K562 (cell line): ENCODE results near the gene CCDC97. TPM values are rescaled to one million over a fixed set of nuclear protein-coding genes. Genes with fewer than 3 reads are reported as not detected.

Experiments used
- ATF7 ChIP-seq: fragments of 450-650 bp; IDR thresholded peaks from 2 replicates; pipeline ENCODE4 v1.7.1; 2014; ENCODE audit warnings: mild to moderate bottlenecking, moderate library complexity
- ETV6 ChIP-seq, 3 experiments: fragments of 150-350 bp in 1 of 3; sonication (generic) in 1 of 3; formaldehyde crosslinking in 1 of 3; IDR thresholded peaks; 2 replicates each; pipeline versions ENCODE4 v1.6.1 to v1.8.0; 2014 to 2022; ENCODE audit warnings: borderline replicate concordance in 2 of 3, low read depth in 2 of 3, antibody characterized with exemption in 1 of 3, low read length in 1 of 3, mild to moderate bottlenecking in 1 of 3, missing genetic modification reagents in 1 of 3
- FOXA3 ChIP-seq, 2 experiments: fragments of 450-650 bp in 1 of 2; sonication (generic) in 1 of 2; formaldehyde crosslinking; IDR thresholded peaks in 1 of 2; conservative IDR thresholded peaks in 1 of 2; 2 replicates each; pipeline versions ENCODE4 v1.4.0 to v1.8.0; 2020 to 2022; ENCODE audit warnings: mild to moderate bottlenecking in 2 of 2, missing genetic modification reagents in 1 of 2
- RBFOX2 ChIP-seq: fragments of 200-400 bp; formaldehyde crosslinking; IDR thresholded peaks from 2 replicates; pipeline ENCODE4 v1.6.1; 2017; ENCODE audit warnings: low read depth, mild to moderate bottlenecking, low read length, moderate library complexity
- RBM25 ChIP-seq: fragments of 200-400 bp; formaldehyde crosslinking; IDR thresholded peaks from 2 replicates; pipeline ENCODE4 v1.6.1; 2018; ENCODE audit warnings: low read length, low read depth, moderate library complexity; ENCODE audit not compliant: severe bottlenecking
- RCOR1 ChIP-seq, 2 experiments: IDR thresholded peaks; 2 replicates each; pipeline ENCODE4 v1.6.1; 2012; ENCODE audit warnings: low read depth in 2 of 2, low read length in 2 of 2, borderline replicate concordance in 1 of 2, improper control_type of control experiment in 1 of 2
- SMARCE1 ChIP-seq: fragments of 450-650 bp; IDR thresholded peaks from 2 replicates; pipeline ENCODE4 v1.7.1; 2016; ENCODE audit warnings: mild to moderate bottlenecking
- YBX1 ChIP-seq: fragments of 450-650 bp; IDR thresholded peaks from 2 replicates; pipeline ENCODE4 v1.7.1; 2016; ENCODE audit warnings: mild to moderate bottlenecking
- ZFP36 ChIP-seq: fragments of 150-350 bp; IDR thresholded peaks from 2 replicates; pipeline ENCODE4 v1.6.1; 2018; ENCODE audit warnings: low read length, low read depth; ENCODE audit not compliant: partially characterized antibody
- polyA plus RNA-seq, 8 experiments: library from polyadenylated mRNA; depleted of rRNA in 4 of 8; stranded (reverse) in 5 of 8; unstranded in 3 of 8; fragments of >200 nt; fragmentation: Nextera tagmentation in 2 of 8; fragmentation: Illumina TruSeq in 1 of 8; extraction: Ambion mirVana in 2 of 8; extraction: Trizol in 1 of 8; gene quantifications; 2 replicates each; pipeline versions ENCODE4 v1.2.1 to v1.2.3, GENCODE V29; 2011 to 2014; ENCODE audit warnings: inconsistent platforms in 1 of 8, missing spikeins in 1 of 8
- total RNA-seq, 7 experiments: library from RNA; depleted of rRNA in 6 of 7; stranded (reverse); fragments of >200 nt in 6 of 7; fragmentation: Illumina TruSeq in 2 of 7; extraction: Trizol in 2 of 7; gene quantifications; 2 replicates each; pipeline versions ENCODE4 v1.2.1 to v1.2.3, GENCODE V29; 2011 to 2021; ENCODE audit warnings: low replicate concordance in 1 of 7
- TF ChIP-seq, protein P1 (sequence below): fragments of 450-650 bp; IDR thresholded peaks from 2 replicates; pipeline ENCODE4 v1.6.1; 2016; ENCODE audit warnings: mild to moderate bottlenecking, moderate library complexity
- TF ChIP-seq, protein P2 (sequence below), 2 experiments: IDR thresholded peaks in 1 of 2; conservative IDR thresholded peaks in 1 of 2; 2 replicates each; pipeline ENCODE4 v1.6.1; 2016; ENCODE audit warnings: low read depth in 2 of 2, mild to moderate bottlenecking in 1 of 2, missing compliant biosample characterization in 1 of 2, missing genetic modification characterization in 1 of 2, moderate library complexity in 1 of 2

The CCDC97 gene
- total and polyA plus RNA-seq, 9 of the 15 experiments (the other 6 are each of a cell fraction or from before 2014, with no cell fraction given) = 0.60 to 16.5 (median 7.0) TPM

DNA sequence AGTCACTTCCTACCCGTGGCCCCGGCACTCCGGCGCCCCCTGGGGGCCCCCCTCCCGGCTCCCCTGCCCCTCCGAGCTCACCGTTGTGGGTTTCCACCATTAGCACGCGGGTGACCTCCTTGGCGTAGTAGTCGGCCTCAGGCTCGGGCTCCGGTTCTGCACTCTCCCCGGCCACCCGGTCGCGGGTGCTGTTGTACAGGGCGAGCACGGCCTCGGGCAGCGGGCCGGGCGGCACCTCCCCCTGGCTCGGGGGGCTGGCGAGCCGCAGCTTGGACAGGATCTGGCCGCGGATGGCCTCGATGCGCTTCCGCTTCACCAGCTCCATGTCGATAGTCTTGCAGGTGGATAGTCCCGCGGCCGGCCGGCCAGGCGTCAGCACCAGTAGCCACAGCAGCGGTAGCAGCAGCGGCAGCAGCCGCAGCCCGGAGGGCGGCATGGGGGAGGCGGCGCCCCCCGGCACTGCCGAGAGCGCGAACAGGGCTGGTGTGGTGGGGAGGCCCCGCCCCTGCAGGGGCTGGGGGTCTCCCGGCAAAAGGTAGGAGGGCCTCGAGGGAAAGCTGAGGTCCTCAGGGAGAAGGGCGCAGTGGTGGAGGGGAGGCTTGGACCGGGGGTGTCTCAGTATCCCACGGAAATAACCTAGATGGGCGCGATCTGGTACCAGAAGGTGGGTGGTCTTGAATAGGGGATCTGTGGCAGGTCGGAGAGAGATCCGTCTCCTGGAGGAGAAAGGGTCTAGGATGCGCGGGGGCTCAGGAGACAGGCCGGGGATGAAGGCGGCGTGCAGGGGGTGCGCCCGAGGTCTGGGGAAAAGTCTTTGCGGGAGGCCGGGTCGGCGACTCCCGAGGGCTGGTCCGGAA is 42.9 kb downstream of the CCDC97 start (continued):
- TF ChIP-seq, protein P1, sequence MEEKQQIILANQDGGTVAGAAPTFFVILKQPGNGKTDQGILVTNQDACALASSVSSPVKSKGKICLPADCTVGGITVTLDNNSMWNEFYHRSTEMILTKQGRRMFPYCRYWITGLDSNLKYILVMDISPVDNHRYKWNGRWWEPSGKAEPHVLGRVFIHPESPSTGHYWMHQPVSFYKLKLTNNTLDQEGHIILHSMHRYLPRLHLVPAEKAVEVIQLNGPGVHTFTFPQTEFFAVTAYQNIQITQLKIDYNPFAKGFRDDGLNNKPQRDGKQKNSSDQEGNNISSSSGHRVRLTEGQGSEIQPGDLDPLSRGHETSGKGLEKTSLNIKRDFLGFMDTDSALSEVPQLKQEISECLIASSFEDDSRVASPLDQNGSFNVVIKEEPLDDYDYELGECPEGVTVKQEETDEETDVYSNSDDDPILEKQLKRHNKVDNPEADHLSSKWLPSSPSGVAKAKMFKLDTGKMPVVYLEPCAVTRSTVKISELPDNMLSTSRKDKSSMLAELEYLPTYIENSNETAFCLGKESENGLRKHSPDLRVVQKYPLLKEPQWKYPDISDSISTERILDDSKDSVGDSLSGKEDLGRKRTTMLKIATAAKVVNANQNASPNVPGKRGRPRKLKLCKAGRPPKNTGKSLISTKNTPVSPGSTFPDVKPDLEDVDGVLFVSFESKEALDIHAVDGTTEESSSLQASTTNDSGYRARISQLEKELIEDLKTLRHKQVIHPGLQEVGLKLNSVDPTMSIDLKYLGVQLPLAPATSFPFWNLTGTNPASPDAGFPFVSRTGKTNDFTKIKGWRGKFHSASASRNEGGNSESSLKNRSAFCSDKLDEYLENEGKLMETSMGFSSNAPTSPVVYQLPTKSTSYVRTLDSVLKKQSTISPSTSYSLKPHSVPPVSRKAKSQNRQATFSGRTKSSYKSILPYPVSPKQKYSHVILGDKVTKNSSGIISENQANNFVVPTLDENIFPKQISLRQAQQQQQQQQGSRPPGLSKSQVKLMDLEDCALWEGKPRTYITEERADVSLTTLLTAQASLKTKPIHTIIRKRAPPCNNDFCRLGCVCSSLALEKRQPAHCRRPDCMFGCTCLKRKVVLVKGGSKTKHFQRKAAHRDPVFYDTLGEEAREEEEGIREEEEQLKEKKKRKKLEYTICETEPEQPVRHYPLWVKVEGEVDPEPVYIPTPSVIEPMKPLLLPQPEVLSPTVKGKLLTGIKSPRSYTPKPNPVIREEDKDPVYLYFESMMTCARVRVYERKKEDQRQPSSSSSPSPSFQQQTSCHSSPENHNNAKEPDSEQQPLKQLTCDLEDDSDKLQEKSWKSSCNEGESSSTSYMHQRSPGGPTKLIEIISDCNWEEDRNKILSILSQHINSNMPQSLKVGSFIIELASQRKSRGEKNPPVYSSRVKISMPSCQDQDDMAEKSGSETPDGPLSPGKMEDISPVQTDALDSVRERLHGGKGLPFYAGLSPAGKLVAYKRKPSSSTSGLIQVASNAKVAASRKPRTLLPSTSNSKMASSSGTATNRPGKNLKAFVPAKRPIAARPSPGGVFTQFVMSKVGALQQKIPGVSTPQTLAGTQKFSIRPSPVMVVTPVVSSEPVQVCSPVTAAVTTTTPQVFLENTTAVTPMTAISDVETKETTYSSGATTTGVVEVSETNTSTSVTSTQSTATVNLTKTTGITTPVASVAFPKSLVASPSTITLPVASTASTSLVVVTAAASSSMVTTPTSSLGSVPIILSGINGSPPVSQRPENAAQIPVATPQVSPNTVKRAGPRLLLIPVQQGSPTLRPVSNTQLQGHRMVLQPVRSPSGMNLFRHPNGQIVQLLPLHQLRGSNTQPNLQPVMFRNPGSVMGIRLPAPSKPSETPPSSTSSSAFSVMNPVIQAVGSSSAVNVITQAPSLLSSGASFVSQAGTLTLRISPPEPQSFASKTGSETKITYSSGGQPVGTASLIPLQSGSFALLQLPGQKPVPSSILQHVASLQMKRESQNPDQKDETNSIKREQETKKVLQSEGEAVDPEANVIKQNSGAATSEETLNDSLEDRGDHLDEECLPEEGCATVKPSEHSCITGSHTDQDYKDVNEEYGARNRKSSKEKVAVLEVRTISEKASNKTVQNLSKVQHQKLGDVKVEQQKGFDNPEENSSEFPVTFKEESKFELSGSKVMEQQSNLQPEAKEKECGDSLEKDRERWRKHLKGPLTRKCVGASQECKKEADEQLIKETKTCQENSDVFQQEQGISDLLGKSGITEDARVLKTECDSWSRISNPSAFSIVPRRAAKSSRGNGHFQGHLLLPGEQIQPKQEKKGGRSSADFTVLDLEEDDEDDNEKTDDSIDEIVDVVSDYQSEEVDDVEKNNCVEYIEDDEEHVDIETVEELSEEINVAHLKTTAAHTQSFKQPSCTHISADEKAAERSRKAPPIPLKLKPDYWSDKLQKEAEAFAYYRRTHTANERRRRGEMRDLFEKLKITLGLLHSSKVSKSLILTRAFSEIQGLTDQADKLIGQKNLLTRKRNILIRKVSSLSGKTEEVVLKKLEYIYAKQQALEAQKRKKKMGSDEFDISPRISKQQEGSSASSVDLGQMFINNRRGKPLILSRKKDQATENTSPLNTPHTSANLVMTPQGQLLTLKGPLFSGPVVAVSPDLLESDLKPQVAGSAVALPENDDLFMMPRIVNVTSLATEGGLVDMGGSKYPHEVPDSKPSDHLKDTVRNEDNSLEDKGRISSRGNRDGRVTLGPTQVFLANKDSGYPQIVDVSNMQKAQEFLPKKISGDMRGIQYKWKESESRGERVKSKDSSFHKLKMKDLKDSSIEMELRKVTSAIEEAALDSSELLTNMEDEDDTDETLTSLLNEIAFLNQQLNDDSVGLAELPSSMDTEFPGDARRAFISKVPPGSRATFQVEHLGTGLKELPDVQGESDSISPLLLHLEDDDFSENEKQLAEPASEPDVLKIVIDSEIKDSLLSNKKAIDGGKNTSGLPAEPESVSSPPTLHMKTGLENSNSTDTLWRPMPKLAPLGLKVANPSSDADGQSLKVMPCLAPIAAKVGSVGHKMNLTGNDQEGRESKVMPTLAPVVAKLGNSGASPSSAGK = peak; percentile 74
- peak; percentile 99 for TF ChIP-seq ZFP36
- TF ChIP-seq RBFOX2 = peak; percentile 79
- TF ChIP-seq, protein P2, sequence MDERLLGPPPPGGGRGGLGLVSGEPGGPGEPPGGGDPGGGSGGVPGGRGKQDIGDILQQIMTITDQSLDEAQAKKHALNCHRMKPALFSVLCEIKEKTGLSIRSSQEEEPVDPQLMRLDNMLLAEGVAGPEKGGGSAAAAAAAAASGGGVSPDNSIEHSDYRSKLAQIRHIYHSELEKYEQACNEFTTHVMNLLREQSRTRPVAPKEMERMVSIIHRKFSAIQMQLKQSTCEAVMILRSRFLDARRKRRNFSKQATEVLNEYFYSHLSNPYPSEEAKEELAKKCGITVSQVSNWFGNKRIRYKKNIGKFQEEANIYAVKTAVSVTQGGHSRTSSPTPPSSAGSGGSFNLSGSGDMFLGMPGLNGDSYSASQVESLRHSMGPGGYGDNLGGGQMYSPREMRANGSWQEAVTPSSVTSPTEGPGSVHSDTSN (CRISPR knock-in tag; IDR thresholded peaks at IDR 0.05; ENCODE audit: low read depth) = no peak
- TF ChIP-seq, protein P2 (tag; conservative IDR thresholded peaks at IDR 0.05; ENCODE audit: low read depth) = no peak
- no peak for TF ChIP-seq YBX1
- TF ChIP-seq ATF7 = peak; percentile 46
- TF ChIP-seq RBM25 = peak; percentile 98
- TF ChIP-seq FOXA3 (CRISPR knock-in tag; conservative IDR thresholded peaks at IDR 0.05 in 1 of 2, IDR thresholded peaks at IDR 0.05 in 1 of 2) = peak in 1 of 2 experiments; percentile 62; a peak in 1 of 4 replicates
- peak in 1 of 2 experiments; percentile 39; a peak in 1 of 4 replicates for TF ChIP-seq RCOR1 (IDR thresholded peaks at IDR 0.05; ENCODE audit: borderline replicate concordance in 1 of 2, low read depth in 2 of 2, low read length in 2 of 2)
- TF ChIP-seq ETV6 (IDR thresholded peaks at IDR 0.05; ENCODE audit: borderline replicate concordance in 1 of 2, low read depth in 2 of 2, low read length in 1 of 2) = peak in 1 of 2 experiments; percentile 36; a peak in 1 of 4 replicates
- TF ChIP-seq ETV6 (CRISPR knock-in tag; IDR thresholded peaks at IDR 0.05; ENCODE audit: borderline replicate concordance) = no peak
- TF ChIP-seq SMARCE1 = 0 out of 2 replicates have a peak, but pooled peaks have one; percentile 15
